NCI-H2171 (cell line): ENCODE results near the gene WNT5B.

Experiments
- DNase-seq: peaks from one replicate; lab custom pipeline; 2025; lab: John Stamatoyannopoulos, UW

WNT5B gene

DNA sequence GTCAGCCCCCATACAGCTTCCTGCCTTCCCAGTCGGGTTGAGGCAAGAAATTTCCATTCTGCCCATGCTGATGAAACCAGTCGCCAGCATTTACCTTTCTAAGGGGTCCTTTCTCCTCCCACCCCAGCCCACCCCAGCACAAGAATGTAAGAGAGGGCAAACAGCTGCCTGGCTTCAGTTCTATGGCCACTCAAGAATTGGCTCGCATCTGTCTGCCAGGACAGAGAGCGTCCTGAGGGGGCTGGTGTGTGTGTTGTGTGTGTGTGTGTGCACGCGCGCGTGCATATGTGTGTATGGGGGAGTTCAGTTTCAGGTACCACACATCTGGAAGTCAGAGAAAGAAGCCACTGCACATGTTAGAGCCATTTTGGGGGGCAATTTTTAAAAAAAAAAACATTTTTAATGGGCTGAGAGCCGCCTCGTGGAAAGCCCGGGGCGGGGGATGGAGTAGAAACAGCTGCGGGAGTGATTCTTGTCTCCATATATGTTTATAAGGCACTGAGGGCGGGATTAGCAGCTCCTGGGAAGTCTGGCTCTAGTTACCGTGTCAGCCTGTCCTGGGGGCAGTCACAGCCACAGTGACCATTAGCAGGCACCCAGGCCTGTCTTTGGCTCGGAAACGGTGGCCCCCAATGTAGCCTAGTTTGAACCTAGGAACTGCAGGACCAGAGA is at the start of gene WNT5B:
WNT5B (plus strand) TSS at position 566 of the 672 bp plus-strand sequence. CDS start 2,124 bp downstream, outside the sequence.
- DNase-seq, result no peak

- DNase-seq, result no peak
Measured at GRCh38 chr12:1579651-1580435, 49.2 kb upstream of the WNT5B start.

GRCh38 chr12:1580526-1580925 is 48.5 kb upstream of the WNT5B start:
- DNase-seq, result no peak

DNA sequence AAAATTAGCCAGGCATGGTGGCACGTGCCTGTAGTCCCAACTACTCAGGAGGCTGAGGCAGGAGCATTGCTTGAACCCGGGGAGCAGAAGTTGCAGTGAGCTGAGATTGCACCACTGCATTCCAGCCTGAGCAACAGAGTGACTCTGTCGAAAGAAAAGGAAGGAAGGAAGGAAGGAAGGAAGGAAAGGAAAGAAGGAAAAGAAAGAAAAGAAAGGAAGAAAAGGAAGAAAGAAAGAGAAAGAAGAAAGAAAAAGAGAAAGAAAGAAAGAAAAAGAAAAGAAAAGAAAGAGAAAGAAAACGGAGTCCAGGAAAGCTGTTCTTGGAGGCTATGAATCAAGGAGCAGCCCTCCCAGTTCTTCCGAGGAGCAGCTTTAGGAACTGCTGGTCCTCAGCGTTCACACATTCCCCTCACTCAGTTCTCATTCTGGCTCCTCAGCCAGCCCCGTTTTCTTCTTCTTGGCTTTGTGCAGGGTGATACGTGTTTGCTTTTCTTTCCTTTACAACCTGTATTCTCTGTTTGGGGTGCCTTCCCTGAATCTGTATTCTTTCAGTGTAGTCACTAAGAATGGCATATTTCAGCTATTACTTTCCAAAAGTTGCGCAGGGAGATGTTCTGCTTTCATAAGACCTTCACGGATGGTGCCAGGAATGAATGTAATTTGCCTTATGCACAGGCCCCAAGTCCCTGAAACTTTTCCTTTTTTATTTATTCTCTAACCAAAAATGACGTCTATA is 46.9 kb upstream of the WNT5B start:
- DNase-seq, result no peak

DNA sequence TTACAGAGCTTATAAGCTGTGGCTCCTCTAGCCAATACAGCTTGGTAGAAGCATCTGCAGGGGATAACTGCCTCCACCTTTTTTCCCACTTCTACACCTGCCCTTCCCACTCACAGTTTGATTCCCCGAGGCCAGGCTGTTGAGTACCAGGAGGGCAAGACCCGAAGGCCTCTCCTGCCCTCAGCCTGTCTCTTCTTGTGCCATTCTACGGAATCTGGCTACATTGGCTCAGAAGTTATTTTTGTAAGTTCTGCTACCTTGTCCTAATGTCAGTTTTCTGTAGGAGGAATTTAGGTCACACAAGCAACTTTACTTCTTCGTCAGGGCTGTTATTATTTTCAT is 46.4 kb upstream of the WNT5B start:
- DNase-seq, result no peak

- peak; percentile 97 for DNase-seq
Measured at GRCh38 chr12:1583421-1584078, 45.5 kb upstream of the WNT5B start.

DNA sequence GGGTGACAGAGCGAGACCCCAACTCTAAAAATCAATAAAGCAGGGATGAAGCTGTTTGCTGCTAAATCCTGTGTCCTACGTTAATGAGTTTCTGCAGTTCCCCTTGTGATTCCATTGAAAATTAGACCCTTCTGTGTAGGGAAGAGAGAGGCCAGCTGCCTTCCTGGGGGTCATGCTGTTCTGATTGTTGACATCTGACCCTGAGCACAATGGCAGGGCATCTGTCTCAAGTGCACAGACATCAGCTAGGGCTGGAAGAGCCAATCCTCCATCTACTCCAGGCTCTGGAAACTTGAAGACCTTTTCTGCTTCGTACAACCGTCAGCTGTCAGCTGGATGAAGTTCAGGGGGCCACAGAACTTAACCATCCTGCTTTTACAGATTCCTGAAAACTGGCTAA is 44.7 kb upstream of the WNT5B start:
- no peak for DNase-seq

DNA sequence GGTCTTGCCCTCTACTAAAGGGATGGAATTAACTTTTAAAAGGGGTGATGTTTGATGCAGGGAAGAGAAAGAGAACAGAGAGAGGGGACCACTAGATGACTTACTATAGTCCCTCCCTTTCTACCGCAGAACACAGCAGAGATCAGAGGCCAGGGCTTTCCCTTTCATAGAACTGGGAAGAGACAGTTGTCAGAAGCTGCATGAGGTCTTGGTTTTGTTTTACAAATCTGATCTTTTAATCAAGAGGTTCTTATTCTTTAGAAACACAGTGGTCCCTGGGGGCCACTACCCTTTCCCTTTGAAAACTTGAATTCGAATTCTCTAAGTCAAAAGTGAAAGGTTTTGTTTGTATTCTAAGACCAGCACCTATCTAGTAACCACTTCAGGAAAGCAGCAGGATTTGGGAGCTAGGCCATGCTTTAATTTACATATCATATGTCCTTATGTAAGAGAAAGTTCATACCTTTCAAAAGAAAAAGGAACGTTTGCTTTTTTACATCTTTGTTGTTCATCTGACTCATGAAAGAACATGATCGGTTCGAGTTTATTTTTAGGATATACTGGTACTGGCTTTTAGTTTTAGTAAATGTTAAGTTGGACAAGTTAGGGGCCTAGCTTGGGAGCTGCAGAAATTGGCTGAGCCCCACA is 41.0 kb upstream of the WNT5B start:
- DNase-seq, result no peak

- no peak for DNase-seq
Measured at GRCh38 chr12:1588575-1588947, 40.5 kb upstream of the WNT5B start.

DNA sequence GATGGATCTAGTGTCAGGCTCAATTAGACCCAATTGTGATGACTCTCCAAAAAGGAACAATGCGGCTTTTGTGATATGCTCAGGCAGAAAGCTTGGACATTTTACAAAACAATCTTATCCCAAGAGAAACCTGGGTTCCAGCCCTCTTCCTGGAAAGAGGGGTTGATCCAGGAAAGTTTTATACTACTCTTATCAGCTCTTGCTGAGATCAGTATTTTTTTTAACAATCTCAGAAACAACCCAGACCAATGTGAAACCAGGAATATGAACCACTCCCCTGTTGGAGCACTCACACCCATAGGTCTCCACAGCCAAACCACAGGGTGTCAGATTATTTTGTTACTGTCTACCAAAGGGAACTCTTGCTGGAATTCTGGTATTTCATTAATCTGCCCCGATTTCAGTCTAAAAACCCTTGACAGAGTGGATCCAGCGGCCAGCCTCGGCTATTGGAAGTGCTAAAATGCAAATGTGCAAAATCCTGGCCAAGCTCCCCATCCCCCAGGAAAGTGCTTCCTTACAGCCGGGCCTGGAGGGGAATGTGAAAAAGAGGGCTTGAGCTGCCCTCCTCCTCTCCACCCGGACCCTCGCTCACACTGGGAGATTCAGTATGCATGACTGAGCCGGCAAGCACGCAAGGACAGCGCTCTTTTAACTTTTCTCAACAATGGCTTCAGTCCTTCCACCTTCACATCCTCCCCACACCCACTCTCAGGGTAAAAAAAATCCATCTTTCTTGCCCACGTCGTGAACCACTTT is 38.6 kb upstream of the WNT5B start:
- no peak for DNase-seq

GRCh38 chr12:1591034-1591433 is 38.0 kb upstream of the WNT5B start:
- no peak for DNase-seq

DNA sequence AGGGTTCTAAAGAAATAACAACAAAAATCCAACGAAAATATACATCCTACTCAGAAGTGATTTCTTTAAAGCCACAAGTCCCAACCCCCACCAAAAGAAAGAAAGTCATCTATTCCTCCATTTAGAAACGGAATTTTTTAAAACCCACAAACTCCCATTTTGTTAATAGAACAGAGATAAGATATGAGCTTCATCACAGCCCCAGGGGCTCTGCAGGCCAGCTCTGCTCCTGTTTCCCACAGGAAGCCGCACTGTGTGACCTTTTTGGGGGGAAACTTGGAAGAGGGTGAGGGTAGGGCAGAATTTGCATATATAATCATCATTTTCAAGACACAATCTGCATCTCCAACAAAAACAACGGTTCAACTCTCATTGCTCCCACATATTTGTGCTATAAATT is 37.5 kb upstream of the WNT5B start:
- DNase-seq, result no peak

DNA sequence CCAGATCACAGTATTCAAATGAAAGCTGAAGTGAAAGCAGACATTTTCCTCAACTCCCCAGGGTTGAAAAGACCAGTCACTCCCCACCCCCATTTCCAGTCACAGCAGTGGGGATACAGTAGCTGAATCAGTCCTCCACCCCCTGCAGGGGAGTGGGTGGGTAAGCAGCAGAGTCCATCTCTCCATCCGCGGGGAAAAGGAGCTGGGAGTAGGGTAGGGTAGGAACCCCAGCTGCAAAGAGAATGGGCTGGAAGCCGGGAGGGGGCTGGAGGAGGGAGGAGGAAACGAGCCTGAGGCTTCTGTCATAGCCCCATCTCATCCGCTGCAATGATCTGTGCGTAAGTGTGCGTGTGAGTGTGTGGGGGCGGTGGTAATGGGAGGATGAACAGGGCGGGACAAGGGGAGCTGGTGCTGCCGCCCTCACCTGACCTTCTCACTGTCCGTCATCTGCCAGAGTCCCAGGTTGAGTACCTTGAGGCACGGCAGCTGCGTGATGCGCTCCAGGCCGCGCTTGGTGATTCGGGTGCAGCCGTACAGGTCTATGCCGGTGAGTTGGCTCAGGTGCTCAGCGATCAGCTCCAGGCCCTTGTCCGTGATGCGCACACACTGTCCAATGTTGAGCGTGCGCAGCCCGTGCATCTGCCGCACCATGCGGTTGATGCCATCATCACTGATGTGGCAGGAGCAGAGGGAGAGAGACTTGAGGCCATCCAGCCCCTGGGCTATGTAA is 36.4 kb upstream of the WNT5B start:
- DNase-seq, result peak; percentile 64

GRCh38 chr12:1593174-1594005 is 35.6 kb upstream of the WNT5B start:
- peak; percentile 84 for DNase-seq

- peak; percentile 83 for DNase-seq
Measured at GRCh38 chr12:1594006-1594260, 35.1 kb upstream of the WNT5B start.

DNA sequence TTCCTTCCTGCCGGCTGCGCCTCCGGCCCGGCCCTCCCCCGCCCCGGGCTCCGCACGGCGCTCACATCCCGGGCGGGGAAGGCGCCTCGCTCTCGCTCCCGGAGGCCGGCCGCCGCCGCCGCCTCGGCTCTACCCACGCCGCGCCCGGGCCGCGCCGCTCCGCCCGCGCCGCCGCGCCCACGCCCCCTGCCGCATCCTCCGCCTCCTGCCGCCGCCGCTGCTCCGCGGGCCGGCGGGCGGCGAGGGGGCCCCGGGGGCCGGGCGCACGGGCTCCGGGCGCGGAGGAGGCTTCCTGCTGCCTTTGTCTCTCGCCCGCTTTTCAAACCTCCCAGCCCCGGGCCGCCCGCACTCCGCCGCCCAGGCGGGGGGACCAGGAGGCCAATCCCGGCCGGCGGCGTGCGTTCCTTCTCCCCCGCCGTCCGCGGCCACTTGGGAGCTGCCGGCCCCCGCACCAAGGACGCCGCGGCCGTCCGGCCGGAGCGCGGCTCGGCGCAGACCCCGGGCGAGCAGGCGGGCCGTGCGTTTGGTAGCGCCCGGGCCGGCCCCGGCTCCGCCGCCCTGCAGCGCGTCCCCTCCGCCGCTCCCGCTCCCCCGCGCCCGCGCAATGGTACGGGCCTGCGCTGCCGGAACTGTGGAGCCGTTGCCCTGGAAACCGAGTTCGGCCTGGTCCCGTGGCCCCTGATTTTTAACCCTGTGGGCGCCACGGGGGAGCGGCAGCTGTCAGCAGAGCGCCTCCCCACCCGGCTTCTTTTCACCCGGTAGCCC is 34.6 kb upstream of the WNT5B start, which contains the start of gene FBXL14:
FBXL14 (minus strand) TSS at position 321 of the 765 bp plus-strand sequence. CDS start 515 bp downstream, outside the sequence.
- DNase-seq, result peak; percentile 98

DNA sequence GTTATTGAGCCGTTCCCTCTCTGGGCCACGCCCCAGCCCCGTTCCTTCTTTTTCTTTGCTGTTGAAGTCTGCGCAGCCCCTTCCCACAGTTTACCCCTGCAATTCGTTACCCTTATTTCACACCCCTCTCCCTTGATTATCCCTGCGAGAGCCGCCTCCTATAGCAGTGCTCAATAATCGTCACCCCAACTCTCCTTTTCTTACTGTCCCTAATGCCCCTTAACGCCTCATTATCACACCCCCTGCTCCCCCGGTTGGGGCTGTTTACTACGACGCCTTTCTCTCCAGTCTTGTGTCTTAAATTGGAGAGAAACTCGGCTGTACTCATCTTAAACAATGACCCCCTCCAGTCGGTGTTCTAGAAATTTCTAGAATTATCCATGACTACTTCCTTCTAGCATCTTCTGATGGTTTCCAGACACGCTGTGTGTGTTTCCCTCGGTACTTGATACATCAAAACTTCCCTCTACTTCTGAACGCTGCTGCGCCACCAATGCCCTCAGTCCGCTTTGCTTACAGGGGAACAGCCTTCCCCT is 33.9 kb upstream of the WNT5B start:
- no peak for DNase-seq

DNA sequence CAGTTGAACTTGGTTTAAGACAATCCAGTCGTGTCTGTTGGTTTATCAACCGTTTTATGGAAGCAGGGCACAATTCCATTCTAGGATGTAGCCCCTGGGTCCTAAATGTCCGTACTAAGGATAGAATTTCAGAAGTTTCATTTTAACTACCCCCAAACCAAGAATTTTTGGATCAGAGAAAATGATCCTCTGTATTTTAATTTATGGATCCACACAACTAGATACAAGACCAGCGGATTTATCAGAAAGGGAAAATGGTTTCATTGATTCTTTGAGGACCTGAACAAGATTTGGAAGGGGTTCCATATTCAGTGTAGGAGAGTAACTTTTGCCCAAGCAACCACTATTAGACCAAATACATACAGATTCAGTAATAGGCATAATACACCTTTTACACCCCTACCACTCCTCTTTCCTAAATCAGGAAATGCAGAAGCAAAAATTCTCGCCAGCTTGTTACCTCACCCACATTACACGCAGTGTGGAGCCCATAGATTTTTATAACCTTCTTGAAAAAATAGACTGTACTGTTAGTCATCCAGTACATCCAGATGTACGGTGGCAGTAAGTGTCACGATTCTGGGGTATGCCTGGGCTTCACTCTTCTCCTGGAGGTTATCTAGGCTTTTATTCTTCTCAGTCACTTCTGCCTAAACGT is 33.2 kb upstream of the WNT5B start:
- DNase-seq, result no peak
